AG04450 (cell line): ENCODE measurements around the gene RICTOR. TPM values are rescaled to one million over a fixed set of nuclear protein-coding genes. Genes with fewer than 3 reads are reported as not detected.

ENCODE experiments used
- CTCF ChIA-PET: fragments of 300-600, 350-600 bp; formaldehyde crosslinking; extraction: SDS; loops from one replicate; lab custom pipeline; 2022; ENCODE audit warnings: antibody characterized with exemption, inconsistent platforms; lab: Charles Lee
- POLR2A ChIA-PET: fragments of 350-600 bp; formaldehyde crosslinking; extraction: SDS; loops from one replicate; lab custom pipeline; 2021; ENCODE audit warnings: antibody characterized with exemption, inconsistent platforms; lab: Yijun Ruan, JAX
- DNase-seq: peaks from one replicate; pipeline ENCODE4 v3.0.0-alpha.2; 2011; ENCODE audit warnings: low read depth, low spot score
- H3K27ac ChIP-seq: one replicate; pipeline ENCODE4 v1.5.1; 2012; ENCODE audit warnings: low read depth, low read length, control low read depth
- H3K27me3 ChIP-seq: one replicate; pipeline ENCODE4 v1.6.0; 2012; ENCODE audit warnings: low read length; ENCODE audit not compliant: control insufficient read depth, insufficient read depth
- H3K4me3 ChIP-seq: 2 replicates; pipeline ENCODE4 v1.5.1; 2011; ENCODE audit warnings: mild to moderate bottlenecking, low read depth, low read length, control low read depth
- H3K9me3 ChIP-seq: 2 replicates; pipeline ENCODE4 v1.5.1; 2012; ENCODE audit warnings: low read length; ENCODE audit not compliant: control insufficient read depth, insufficient read depth
- CTCF ChIP-seq: IDR thresholded peaks from 2 replicates; pipeline ENCODE4 v1.5.1; 2011; ENCODE audit warnings: low read depth, low read length, control low read depth, inconsistent platforms
- polyA plus RNA-seq: library from polyadenylated mRNA; depleted of rRNA; stranded (reverse); fragments of >200 nt; gene quantifications from 2 replicates; pipeline ENCODE4 v1.2.3, GENCODE V29; 2011

Gene RICTOR
- polyA plus RNA-seq, 1 experiment, result 15.6 TPM

- CTCF ChIA-PET, result interaction anchor here (1.4 to 3.0 kb wide), 2 partner anchors 18 to 221 kb away, joined by 3 to 14 read pairs; no protein-coding TSS in a partner anchor
- POLR2A ChIA-PET, result no interaction called here
- Histone ChIP-seq H3K4me3 (no peak overlapping the region), H3K9me3 (peaks cover 6% of the 10 kb centered on the region), H3K27ac (no peak overlapping the region), H3K27me3 (no peaks in the 10 kb centered on the region)
- no peak for DNase-seq
- no peak for TF ChIP-seq CTCF
Measured at GRCh38 chr5:39062104-39062503, 12.1 kb downstream of the RICTOR start.

- ChIA-PET CTCF (no interaction called here), POLR2A (no interaction called here)
- no peaks in the 10 kb centered on the region for H3K9me3 ChIP-seq
- no peaks in the 10 kb centered on the region for H3K27me3 ChIP-seq
- no peak for DNase-seq
- no peak overlapping the region for H3K4me3 ChIP-seq
- H3K27ac ChIP-seq, result no peak overlapping the region
- no peak for TF ChIP-seq CTCF
Measured at GRCh38 chr5:39059064-39059463, 15.1 kb downstream of the RICTOR start.

- Histone ChIP-seq H3K27ac (no peak overlapping the region), H3K9me3 (no peaks in the 10 kb centered on the region)
Measured at GRCh38 chr5:39058178-39058921, 15.8 kb downstream of the RICTOR start.

GRCh38 chr5:39057734-39058133 lies 16.5 kb downstream of the RICTOR start:
- H3K4me3 ChIP-seq, result peak overlapping the region; percentile 47
- no peaks in the 10 kb centered on the region for H3K27me3 ChIP-seq
- no peak overlapping the region for H3K27ac ChIP-seq
- POLR2A ChIA-PET, result no interaction called here
- DNase-seq, result no peak
- H3K9me3 ChIP-seq, result no peaks in the 10 kb centered on the region
- CTCF ChIA-PET, result no interaction called here
- no peak for TF ChIP-seq CTCF

More at GRCh38 chr5:39058178-39058921, 15.8 kb downstream of the RICTOR start:
- TF ChIP-seq CTCF, result no peak
- no peaks in the 10 kb centered on the region for H3K27me3 ChIP-seq
- DNase-seq, result no peak
- CTCF ChIA-PET, result no interaction called here
- peak overlapping the region; percentile 47 for H3K4me3 ChIP-seq
- POLR2A ChIA-PET, result no interaction called here

- Histone ChIP-seq H3K27ac (no peak overlapping the region), H3K9me3 (no peaks in the 10 kb centered on the region), H3K27me3 (no peaks in the 10 kb centered on the region), H3K4me3 (no peak overlapping the region)
- no peak for DNase-seq
- CTCF ChIA-PET, result no interaction called here
- TF ChIP-seq CTCF, result no peak
- POLR2A ChIA-PET, result no interaction called here
Measured at GRCh38 chr5:39055768-39056398, 18.3 kb downstream of the RICTOR start.
